Liver (tissue), 9 donors: ENCODE measurements around the gene WWC1. TPM values are rescaled to one million over a fixed set of nuclear protein-coding genes. Genes with fewer than 3 reads are reported as not detected.

Experiments used
- DNase-seq: peaks from one replicate; pipeline ENCODE4 v3.0.0-alpha.2; 2017; ENCODE audit warnings: low spot score
- H3K27ac ChIP-seq, 2 donors: one replicate each; pipeline ENCODE4 v1.7.0; 2013; ENCODE audit warnings: inconsistent platforms in 2 of 2, low read length in 2 of 2, control low read depth in 1 of 2, low read depth in 1 of 2, mild to moderate bottlenecking in 1 of 2
- H3K27me3 ChIP-seq, 4 donors: one replicate each; pipeline versions ENCODE4 v1.6.1 to v1.7.0; 2013; ENCODE audit warnings: low read length in 3 of 4, inconsistent platforms in 1 of 4, mild to moderate bottlenecking in 1 of 4, moderate library complexity in 1 of 4; ENCODE audit not compliant: control insufficient read depth in 4 of 4, insufficient read depth in 4 of 4
- H3K36me3 ChIP-seq, 4 donors: one replicate each; pipeline versions ENCODE4 v1.6.1 to v1.7.0; 2013; ENCODE audit warnings: low read length in 3 of 4, mild to moderate bottlenecking in 3 of 4, low read depth in 1 of 4, moderate library complexity in 1 of 4; ENCODE audit not compliant: control insufficient read depth in 4 of 4, insufficient read depth in 3 of 4
- H3K4me1 ChIP-seq, 4 donors: one replicate each; pipeline versions ENCODE4 v1.6.1 to v1.7.0; 2013; ENCODE audit warnings: low read length in 3 of 4, mild to moderate bottlenecking in 3 of 4, moderate library complexity in 1 of 4; ENCODE audit not compliant: control insufficient read depth in 4 of 4, insufficient read depth in 4 of 4
- H3K4me3 ChIP-seq, 3 donors: one replicate each; pipeline versions ENCODE4 v1.6.1 to v1.7.0; 2013; ENCODE audit warnings: low read length in 3 of 3, control low read depth in 1 of 3, low read depth in 1 of 3, mild to moderate bottlenecking in 1 of 3
- H3K9ac ChIP-seq, 2 donors: one replicate each; pipeline ENCODE4 v1.7.0; 2013; ENCODE audit warnings: low read length in 2 of 2, mild to moderate bottlenecking in 2 of 2, moderate library complexity in 2 of 2, control low read depth in 1 of 2, low read depth in 1 of 2
- H3K9me3 ChIP-seq, 4 donors: one replicate each; pipeline versions ENCODE4 v1.6.1 to v1.7.0; 2013; ENCODE audit warnings: low read length in 3 of 4; ENCODE audit not compliant: control insufficient read depth in 4 of 4
- ATF3 ChIP-seq: IDR thresholded peaks from 2 replicates; pipeline ENCODE4 v1.6.1; 2016; ENCODE audit warnings: antibody characterized with exemption
- FOXA1 ChIP-seq: IDR thresholded peaks from 2 replicates; pipeline ENCODE4 v1.6.1; 2016; ENCODE audit warnings: antibody characterized with exemption
- FOXA2 ChIP-seq: IDR thresholded peaks from 2 replicates; pipeline ENCODE4 v1.6.1; 2016; ENCODE audit warnings: antibody characterized with exemption
- GABPA ChIP-seq, 2 donors: IDR thresholded peaks in 1 of 2; conservative IDR thresholded peaks in 1 of 2; 2 replicates each; pipeline ENCODE4 v1.6.1; 2016; ENCODE audit warnings: antibody characterized with exemption in 2 of 2, mild to moderate bottlenecking in 1 of 2, moderate library complexity in 1 of 2
- HNF4A ChIP-seq, 2 donors: conservative IDR thresholded peaks; 2 replicates each; pipeline ENCODE4 v1.6.1; 2016; ENCODE audit warnings: antibody characterized with exemption in 2 of 2, mild to moderate bottlenecking in 2 of 2
- HNF4G ChIP-seq: IDR thresholded peaks from 2 replicates; pipeline ENCODE4 v1.6.1; 2016; ENCODE audit warnings: antibody characterized with exemption
- JUND ChIP-seq, 2 donors: IDR thresholded peaks; 2 replicates each; pipeline ENCODE4 v1.6.1; 2016; ENCODE audit warnings: antibody characterized with exemption in 2 of 2
- MAX ChIP-seq: IDR thresholded peaks from 2 replicates; pipeline ENCODE4 v1.6.1; 2016; ENCODE audit warnings: antibody characterized with exemption
- NR2F2 ChIP-seq: IDR thresholded peaks from 2 replicates; pipeline ENCODE4 v1.6.1; 2016; ENCODE audit warnings: antibody characterized with exemption
- RAD21 ChIP-seq, 2 donors: IDR thresholded peaks; 2 replicates each; pipeline ENCODE4 v1.6.1; 2016; ENCODE audit warnings: antibody characterized with exemption in 2 of 2, mild to moderate bottlenecking in 2 of 2
- REST ChIP-seq: IDR thresholded peaks from 2 replicates; pipeline ENCODE4 v1.6.1; 2016; ENCODE audit warnings: antibody characterized with exemption, mild to moderate bottlenecking
- RXRA ChIP-seq, 2 donors: IDR thresholded peaks; 2 replicates each; pipeline ENCODE4 v1.6.1; 2017 to 2018; ENCODE audit warnings: antibody characterized with exemption in 2 of 2, mild to moderate bottlenecking in 1 of 2
- SP1 ChIP-seq: IDR thresholded peaks from 2 replicates; pipeline ENCODE4 v1.6.1; 2018; ENCODE audit warnings: antibody characterized with exemption, mild to moderate bottlenecking
- YY1 ChIP-seq: IDR thresholded peaks from 2 replicates; pipeline ENCODE4 v1.6.1; 2016; ENCODE audit warnings: antibody characterized with exemption, mild to moderate bottlenecking
- ZBTB33 ChIP-seq: IDR thresholded peaks from 2 replicates; pipeline ENCODE4 v1.6.1; 2016; ENCODE audit warnings: antibody characterized with exemption
- WGBS: extraction: QIAGEN DNeasy Blood & Tissue Kit; methylation state at CpG from one replicate; pipeline ENCODE4 v1.1.7; 2013; 5-methylcytosine and 5-hydroxymethylcytosine counted together
- polyA plus RNA-seq, 2 donors: library from polyadenylated mRNA; stranded (reverse) in 1 of 2; unstranded in 1 of 2; fragments of 200-250 nt in 1 of 2; fragments of >200 nt in 1 of 2; fragmentation: Nextera tagmentation in 1 of 2; extraction: Ambion mirVana in 1 of 2; gene quantifications; one replicate each; pipeline versions ENCODE4 v1.2.1 to v1.2.3, GENCODE V29; 2013 to 2015
- total RNA-seq, 2 donors: library from RNA; depleted of rRNA; stranded (reverse); fragments of >200 nt; gene quantifications; one replicate each; pipeline ENCODE4 v1.2.3, GENCODE V29; 2014
- TF ChIP-seq, protein P1 (sequence below): fragments of 150-350 bp; IDR thresholded peaks from 2 replicates; pipeline ENCODE4 v1.5.1; 2017; ENCODE audit warnings: improper control_type of control experiment, low read depth, low read length; ENCODE audit not compliant: missing input control
- donor health status: healthy.
- donor health status: healthy.
- donor health status: healthy.
- donor health status: healthy.
- donor health status: healthy.

Gene WWC1
- total and polyA plus RNA-seq, 4 donors = 5.9 to 25.1 (median 14.8) TPM

GRCh38 chr5:168427224-168427623 is 135.8 kb downstream of the WWC1 start:
- Histone ChIP-seq H3K27ac (no peak overlapping the region), H3K36me3 (peaks cover 3 to 43% (median 16%) of the 10 kb centered on the region in 4 donors), H3K4me1 (peaks cover 5 to 17% (median 14%) of the 10 kb centered on the region in 4 donors), H3K9me3 (no peaks in the 10 kb centered on the region), H3K4me3 (no peak overlapping the region), H3K27me3 (no peaks in the 10 kb centered on the region), H3K9ac (no peak overlapping the region)
- 92% methylated on average over 4 of the region's 4 CpGs for WGBS
- no peak for DNase-seq
- TF ChIP-seq JUND (IDR thresholded peaks at IDR 0.05) = no peak
- TF ChIP-seq HNF4A (conservative IDR thresholded peaks at IDR 0.05) = no peak
- TF ChIP-seq RAD21 (IDR thresholded peaks at IDR 0.05) = no peak
- TF ChIP-seq, protein P1, sequence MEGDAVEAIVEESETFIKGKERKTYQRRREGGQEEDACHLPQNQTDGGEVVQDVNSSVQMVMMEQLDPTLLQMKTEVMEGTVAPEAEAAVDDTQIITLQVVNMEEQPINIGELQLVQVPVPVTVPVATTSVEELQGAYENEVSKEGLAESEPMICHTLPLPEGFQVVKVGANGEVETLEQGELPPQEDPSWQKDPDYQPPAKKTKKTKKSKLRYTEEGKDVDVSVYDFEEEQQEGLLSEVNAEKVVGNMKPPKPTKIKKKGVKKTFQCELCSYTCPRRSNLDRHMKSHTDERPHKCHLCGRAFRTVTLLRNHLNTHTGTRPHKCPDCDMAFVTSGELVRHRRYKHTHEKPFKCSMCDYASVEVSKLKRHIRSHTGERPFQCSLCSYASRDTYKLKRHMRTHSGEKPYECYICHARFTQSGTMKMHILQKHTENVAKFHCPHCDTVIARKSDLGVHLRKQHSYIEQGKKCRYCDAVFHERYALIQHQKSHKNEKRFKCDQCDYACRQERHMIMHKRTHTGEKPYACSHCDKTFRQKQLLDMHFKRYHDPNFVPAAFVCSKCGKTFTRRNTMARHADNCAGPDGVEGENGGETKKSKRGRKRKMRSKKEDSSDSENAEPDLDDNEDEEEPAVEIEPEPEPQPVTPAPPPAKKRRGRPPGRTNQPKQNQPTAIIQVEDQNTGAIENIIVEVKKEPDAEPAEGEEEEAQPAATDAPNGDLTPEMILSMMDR = no peak
- no peak for TF ChIP-seq FOXA2

DNA sequence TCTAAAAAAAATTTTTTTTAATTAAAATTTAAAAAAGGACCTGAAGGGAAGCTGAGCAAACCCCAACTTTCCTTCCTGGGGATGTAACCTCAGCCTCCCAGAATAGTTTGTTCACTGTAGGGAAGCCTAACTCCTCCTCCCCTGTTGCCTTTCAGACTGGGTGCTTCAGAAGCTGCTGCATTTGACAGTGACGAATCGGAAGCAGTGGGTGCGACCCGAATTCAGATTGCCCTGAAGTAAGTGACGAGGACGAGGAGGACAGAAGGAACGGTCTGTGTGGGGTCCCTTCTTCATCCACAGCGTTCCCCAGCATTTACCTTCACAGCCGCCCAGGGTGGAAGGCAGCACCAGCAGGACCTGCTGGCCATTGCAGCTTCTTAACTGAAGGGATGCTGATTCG is 137.1 kb downstream of the WWC1 start:
- TF ChIP-seq HNF4G = no peak
- TF ChIP-seq SP1 = no peak
- TF ChIP-seq FOXA1 = no peak
- TF ChIP-seq REST = no peak
- TF ChIP-seq GABPA (IDR thresholded peaks at IDR 0.05 in 1 of 2, conservative IDR thresholded peaks at IDR 0.05 in 1 of 2) = no peak
- TF ChIP-seq HNF4A (conservative IDR thresholded peaks at IDR 0.05) = no peak
- no peak for TF ChIP-seq ATF3
- TF ChIP-seq JUND (IDR thresholded peaks at IDR 0.05) = no peak
- no peak for TF ChIP-seq ZBTB33
- no peak for TF ChIP-seq RXRA (IDR thresholded peaks at IDR 0.05)
- no peak for TF ChIP-seq NR2F2
- no peak for TF ChIP-seq MAX
- no peak for TF ChIP-seq YY1
- WGBS = 95% methylated on average over 10 of the region's 10 CpGs

More for the DNA sequence above, 137.1 kb downstream of the WWC1 start:
- H3K4me3 ChIP-seq = no peak overlapping the region
- no peaks in the 10 kb centered on the region for H3K9me3 ChIP-seq
- H3K9ac ChIP-seq = no peak overlapping the region
- no peak overlapping the region for H3K27ac ChIP-seq
- no peaks in the 10 kb centered on the region for H3K27me3 ChIP-seq
- peaks cover 4 to 11% (median 9%) of the 10 kb centered on the region in 4 donors for H3K4me1 ChIP-seq
- H3K36me3 ChIP-seq = peaks cover 5 to 55% (median 25%) of the 10 kb centered on the region in 4 donors
- no peak for DNase-seq
